ENCODE data around the gene RIBC2. TPM values are rescaled to one million over a fixed set of nuclear protein-coding genes. Genes with fewer than 3 reads are reported as not detected.

The RIBC2 gene
- total RNA-seq, 4 donors from 2014 or later: not detected

DNA sequence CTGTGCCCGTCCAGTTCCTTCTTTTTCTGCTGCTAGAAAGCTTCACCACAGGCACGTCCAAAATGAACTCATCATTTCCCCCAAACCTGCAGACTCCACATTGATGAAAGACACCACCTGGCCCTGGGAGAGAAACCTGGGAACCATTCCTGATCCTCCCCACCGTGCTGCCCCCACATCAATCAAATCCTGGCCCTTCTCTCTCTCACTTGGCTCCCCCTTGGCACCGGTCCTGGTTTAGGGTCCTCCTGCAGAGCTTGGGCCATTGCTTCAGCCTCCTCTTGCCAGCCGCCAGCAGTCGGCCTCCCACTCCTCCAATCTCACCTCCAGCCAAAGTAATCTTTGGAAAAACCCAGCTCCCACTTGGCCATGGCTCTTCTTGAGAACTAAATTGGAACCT, 38.5 kb downstream of the RIBC2 start:
- Histone ChIP-seq H3K27me3 (no peaks in the 10 kb centered on the region), H3K36me3 (no peaks in the 10 kb centered on the region), H3K9me3 (no peaks in the 10 kb centered on the region), H3K27ac (peak overlapping the region; percentile 54 to 71 (median 64)), H3K4me3 (no peak overlapping the region), H3K4me1 (peaks cover 0 to 5% (median 0%) of the 10 kb centered on the region in 4 donors)
- DNase-seq: no peak
- in situ Hi-C loops (cut with MboI; ENCODE audit: low pct_ligation_motif_present in 1 of 4, low pct_unique_long_range_greater_than_20kb in 1 of 4, low sequenced_read_pairs in 3 of 4): no loop called here
- TF ChIP-seq, protein P1, sequence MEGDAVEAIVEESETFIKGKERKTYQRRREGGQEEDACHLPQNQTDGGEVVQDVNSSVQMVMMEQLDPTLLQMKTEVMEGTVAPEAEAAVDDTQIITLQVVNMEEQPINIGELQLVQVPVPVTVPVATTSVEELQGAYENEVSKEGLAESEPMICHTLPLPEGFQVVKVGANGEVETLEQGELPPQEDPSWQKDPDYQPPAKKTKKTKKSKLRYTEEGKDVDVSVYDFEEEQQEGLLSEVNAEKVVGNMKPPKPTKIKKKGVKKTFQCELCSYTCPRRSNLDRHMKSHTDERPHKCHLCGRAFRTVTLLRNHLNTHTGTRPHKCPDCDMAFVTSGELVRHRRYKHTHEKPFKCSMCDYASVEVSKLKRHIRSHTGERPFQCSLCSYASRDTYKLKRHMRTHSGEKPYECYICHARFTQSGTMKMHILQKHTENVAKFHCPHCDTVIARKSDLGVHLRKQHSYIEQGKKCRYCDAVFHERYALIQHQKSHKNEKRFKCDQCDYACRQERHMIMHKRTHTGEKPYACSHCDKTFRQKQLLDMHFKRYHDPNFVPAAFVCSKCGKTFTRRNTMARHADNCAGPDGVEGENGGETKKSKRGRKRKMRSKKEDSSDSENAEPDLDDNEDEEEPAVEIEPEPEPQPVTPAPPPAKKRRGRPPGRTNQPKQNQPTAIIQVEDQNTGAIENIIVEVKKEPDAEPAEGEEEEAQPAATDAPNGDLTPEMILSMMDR (IDR thresholded peaks at IDR 0.05): no peak
- TF ChIP-seq POLR2AphosphoS5 (IDR thresholded peaks at IDR 0.05) (no peak), POLR2A (IDR thresholded peaks at IDR 0.05) (no peak), EP300 (IDR thresholded peaks at IDR 0.05; ENCODE audit: low read depth) (no peak)
- 74 to 78% methylated on average over 6 of the region's 6 CpGs for WGBS, 2 donors (ENCODE audit: low coverage in 1 of 2)
- intact Hi-C loops (cut with DNase I; ENCODE audit: low total_unique reads): no loop called here

DNA sequence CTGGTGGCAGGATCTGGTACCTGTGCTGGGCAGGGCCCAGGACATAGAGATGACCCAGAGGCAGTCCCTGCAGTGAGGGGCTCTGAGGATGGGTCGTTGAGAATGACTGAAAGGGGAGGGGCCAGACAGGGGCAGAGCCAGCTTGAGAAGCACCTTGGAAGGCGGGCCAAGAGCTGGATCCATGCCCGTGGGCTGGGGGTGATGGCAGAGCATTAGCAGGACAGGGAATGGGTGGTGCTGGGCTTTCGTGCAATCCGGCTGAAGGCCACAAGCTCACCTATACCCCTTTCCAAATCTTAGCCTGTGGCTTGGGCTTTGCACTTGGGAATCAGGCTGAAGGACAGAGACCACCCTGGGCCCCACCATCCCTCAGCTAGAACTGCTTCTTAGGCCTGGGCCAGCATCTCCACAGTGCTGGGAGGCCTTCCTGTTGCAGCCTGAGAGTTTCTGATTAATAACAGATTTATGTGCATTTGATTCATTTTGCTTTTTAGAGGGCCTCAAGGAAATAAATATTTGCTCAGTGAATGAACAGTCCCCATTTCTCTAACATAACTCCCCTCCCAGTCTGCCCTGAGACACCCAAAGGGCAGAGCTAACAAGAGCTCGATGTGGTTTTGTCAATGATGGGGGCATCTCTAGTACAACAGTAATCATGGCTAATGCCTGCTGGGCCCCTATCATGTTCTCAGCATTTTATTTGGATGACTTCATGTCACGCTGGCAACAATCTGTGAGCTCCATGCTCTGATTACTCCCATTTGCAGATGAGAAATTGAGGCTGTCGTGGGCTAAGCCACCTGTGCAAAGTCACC, 39.3 kb downstream of the RIBC2 start:
- Histone ChIP-seq H3K36me3 (no peaks in the 10 kb centered on the region), H3K27me3 (no peaks in the 10 kb centered on the region), H3K9me3 (no peaks in the 10 kb centered on the region), H3K4me3 (no peak overlapping the region), H3K4me1 (peaks cover 0 to 5% (median 0%) of the 10 kb centered on the region in 4 donors), H3K27ac (peak overlapping the region; percentile 4 to 71 (median 64))
- no peak for DNase-seq
- intact Hi-C loops (cut with DNase I; ENCODE audit: low total_unique reads) (no loop called here), in situ Hi-C loops (cut with MboI; ENCODE audit: low pct_ligation_motif_present in 1 of 4, low pct_unique_long_range_greater_than_20kb in 1 of 4, low sequenced_read_pairs in 3 of 4) (no loop called here)
- 58 to 60% methylated on average over 1 to 8 of the region's 8 CpGs for WGBS, 2 donors (ENCODE audit: low coverage in 1 of 2)
- TF ChIP-seq POLR2A (IDR thresholded peaks at IDR 0.05) (no peak), EP300 (IDR thresholded peaks at IDR 0.05; ENCODE audit: low read depth) (no peak), POLR2AphosphoS5 (IDR thresholded peaks at IDR 0.05) (no peak)
- TF ChIP-seq, protein P1 (IDR thresholded peaks at IDR 0.05): no peak

DNA sequence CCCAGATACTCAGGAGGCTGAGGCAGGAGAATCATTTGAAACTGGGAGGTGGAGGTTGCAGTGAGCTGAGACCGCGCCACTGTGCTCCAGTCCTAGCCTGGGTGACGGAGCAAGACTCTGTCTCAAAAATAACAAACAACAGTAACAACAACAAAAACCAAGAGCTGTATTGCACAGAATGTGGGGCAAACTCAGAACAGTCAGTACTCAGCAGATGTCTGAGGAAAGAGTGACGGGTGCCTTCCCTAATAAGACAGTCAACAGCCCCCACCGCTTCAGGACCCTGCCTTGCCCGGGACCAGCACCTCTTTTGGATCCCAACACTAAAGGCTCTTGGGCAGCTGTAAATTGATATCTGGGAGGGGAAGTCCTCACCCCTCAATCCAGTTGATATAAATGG, 40.3 kb downstream of the RIBC2 start:
- H3K27ac ChIP-seq: no peak overlapping the region
- in situ Hi-C loops (cut with MboI; ENCODE audit: low pct_ligation_motif_present in 1 of 4, low pct_unique_long_range_greater_than_20kb in 1 of 4, low sequenced_read_pairs in 3 of 4): no loop called here

DNA sequence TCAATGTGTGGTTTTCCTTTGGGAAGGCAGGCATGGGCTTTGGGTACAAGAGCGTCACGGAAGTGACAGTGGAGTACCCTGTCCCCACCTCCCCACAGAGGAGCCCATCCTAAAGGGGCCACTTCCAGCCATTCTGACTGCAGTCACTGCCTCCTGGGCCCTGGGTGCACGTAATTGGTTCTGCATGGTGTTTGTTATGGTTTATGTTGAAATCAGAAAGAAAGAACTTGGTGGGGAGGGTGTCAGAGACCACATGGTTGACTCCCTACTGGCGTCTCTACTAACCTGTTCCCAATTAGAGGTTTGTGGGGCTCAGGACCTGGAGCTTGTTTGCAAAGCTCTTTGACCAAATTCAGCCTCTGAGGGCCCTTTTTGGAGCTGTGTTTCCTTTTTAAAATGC, 40.8 kb downstream of the RIBC2 start:
- Histone ChIP-seq H3K27me3 (no peaks in the 10 kb centered on the region), H3K4me1 (peaks cover 0 to 5% (median 0%) of the 10 kb centered on the region in 4 donors), H3K4me3 (no peak overlapping the region), H3K36me3 (no peaks in the 10 kb centered on the region), H3K27ac (no peak overlapping the region), H3K9me3 (no peaks in the 10 kb centered on the region)
- intact Hi-C loops (cut with DNase I; ENCODE audit: low total_unique reads) (no loop called here), in situ Hi-C loops (cut with MboI; ENCODE audit: low pct_ligation_motif_present in 1 of 4, low pct_unique_long_range_greater_than_20kb in 1 of 4, low sequenced_read_pairs in 3 of 4) (no loop called here)
- TF ChIP-seq POLR2A (IDR thresholded peaks at IDR 0.05) (no peak), POLR2AphosphoS5 (IDR thresholded peaks at IDR 0.05) (no peak), EP300 (IDR thresholded peaks at IDR 0.05; ENCODE audit: low read depth) (no peak)
- TF ChIP-seq, protein P1 (IDR thresholded peaks at IDR 0.05): no peak
- 20 to 62% methylated on average over 1 to 4 of the region's 4 CpGs for WGBS, 2 donors (ENCODE audit: low coverage in 1 of 2)
- no peak for DNase-seq

More for the DNA sequence above, 40.3 kb downstream of the RIBC2 start:
- Histone ChIP-seq H3K9me3 (no peaks in the 10 kb centered on the region), H3K27me3 (no peaks in the 10 kb centered on the region), H3K4me1 (peaks cover 0 to 5% (median 0%) of the 10 kb centered on the region in 4 donors), H3K4me3 (no peak overlapping the region), H3K36me3 (no peaks in the 10 kb centered on the region)
- WGBS, 2 donors (ENCODE audit: low coverage in 1 of 2): 83% methylated on average over 3 to 6 of the region's 6 CpGs
- intact Hi-C loops (cut with DNase I; ENCODE audit: low total_unique reads): no loop called here
- TF ChIP-seq EP300 (IDR thresholded peaks at IDR 0.05; ENCODE audit: low read depth) (no peak), POLR2AphosphoS5 (IDR thresholded peaks at IDR 0.05) (no peak), POLR2A (IDR thresholded peaks at IDR 0.05) (no peak)
- TF ChIP-seq, protein P1 (IDR thresholded peaks at IDR 0.05): no peak
- no peak for DNase-seq
